PC-9 (cell line): ENCODE measurements around the gene IGF2BP2. TPM values are rescaled to one million over a fixed set of nuclear protein-coding genes. Genes with fewer than 3 reads are reported as not detected.

Source experiments
- BruUV-seq: library from RNA; stranded (reverse); fragments of 400-500 nt; replicated peaks from 2 replicates; lab custom pipeline; 2021; lab: Mats Ljungman, UMichigan
- CTCF ChIA-PET: fragments of 300-600 bp; sonication (Branson Sonifier 250); formaldehyde crosslinking; loops from one replicate; lab custom pipeline; 2022; ENCODE audit warnings: antibody characterized with exemption; lab: Charles Lee
- POLR2A ChIA-PET: fragments of 300-600 bp; sonication (Branson Sonifier 250); formaldehyde crosslinking; loops from one replicate; lab custom pipeline; 2022; ENCODE audit warnings: antibody characterized with exemption; ENCODE audit not compliant: unreplicated experiment; lab: Charles Lee
- DNase-seq, 2 experiments: peaks; one replicate each; pipeline versions ENCODE4 v3.0.0 to v3.0.0-alpha.2; 2015 to 2022; ENCODE audit warnings: mixed read lengths in 1 of 2
- H2AFZ ChIP-seq: fragments of 200-600 bp; sonication (generic); 2 replicates; pipeline ENCODE4 v1.8.1; 2017; ENCODE audit warnings: antibody characterized with exemption
- H3F3A ChIP-seq: fragments of 200-600 bp; sonication (generic); 2 replicates; pipeline ENCODE4 v1.8.1; 2017; ENCODE audit warnings: antibody characterized with exemption, mild to moderate bottlenecking, low read depth; ENCODE audit not compliant: insufficient read depth
- H3K27ac ChIP-seq: fragments of 200-600 bp; sonication (generic); 2 replicates; pipeline ENCODE4 v1.6.1; 2016; ENCODE audit warnings: mixed run types
- H3K27me3 ChIP-seq: fragments of 200-600 bp; sonication (generic); 2 replicates; pipeline ENCODE4 v1.6.1; 2016; ENCODE audit warnings: low read depth, mixed run types; ENCODE audit not compliant: insufficient read depth
- H3K36me3 ChIP-seq: fragments of 200-600 bp; sonication (generic); 2 replicates; pipeline ENCODE4 v1.6.1; 2016; ENCODE audit warnings: low read depth, mixed run types
- H3K4me1 ChIP-seq: fragments of 200-600 bp; sonication (generic); replicated peaks from 2 replicates; pipeline ENCODE4 v1.6.1; 2016; ENCODE audit warnings: mixed run types; ENCODE audit not compliant: insufficient read depth
- H3K4me2 ChIP-seq: fragments of 200-600 bp; sonication (generic); 2 replicates; pipeline ENCODE4 v1.6.1; 2017; ENCODE audit warnings: mixed run types
- H3K4me3 ChIP-seq: fragments of 200-600 bp; sonication (generic); 2 replicates; pipeline ENCODE4 v1.6.1; 2016; ENCODE audit warnings: mixed run types
- H3K79me2 ChIP-seq: fragments of 200-600 bp; sonication (generic); 2 replicates; pipeline ENCODE4 v1.6.1; 2017; ENCODE audit warnings: low read depth, mixed run types
- H3K9me2 ChIP-seq: fragments of 200-600 bp; sonication (generic); 2 replicates; pipeline ENCODE4 v1.8.1; 2017; ENCODE audit warnings: mild to moderate bottlenecking; ENCODE audit not compliant: insufficient read depth
- H3K9me3 ChIP-seq: fragments of 200-600 bp; sonication (generic); 2 replicates; pipeline ENCODE4 v1.8.1; 2016; ENCODE audit warnings: low read depth; ENCODE audit not compliant: insufficient read depth
- H4K20me1 ChIP-seq: fragments of 200-600 bp; sonication (generic); 2 replicates; pipeline ENCODE4 v1.8.1; 2017; ENCODE audit not compliant: insufficient read depth
- CTCF ChIP-seq: fragments of 200-600 bp; sonication (generic); conservative IDR thresholded peaks from 2 replicates; pipeline ENCODE4 v1.6.1; 2017; ENCODE audit warnings: mixed run types, antibody characterized with exemption, mild to moderate bottlenecking, moderate library complexity
- EZH2 ChIP-seq: fragments of 200-600 bp; sonication (generic); IDR thresholded peaks from 2 replicates; pipeline ENCODE4 v1.8.0; 2017; ENCODE audit warnings: antibody characterized with exemption, low read depth
- intact Hi-C: fragments of 100-400 bp; cut with micrococcal nuclease; formaldehyde crosslinking; loops from one replicate; pipeline ENCODE4 v1.10.0; 2022; ENCODE audit not compliant: unreplicated experiment
- total RNA-seq: library from RNA; stranded (reverse); gene quantifications from 2 replicates; pipeline ENCODE4 v1.2.3, GENCODE V29; 2021

IGF2BP2 gene
- total RNA-seq, 1 experiment from 2014 or later = 140 TPM

- no peaks in the 10 kb centered on the region for H3K9me3 ChIP-seq
- peaks cover 76% of the 10 kb centered on the region for H3F3A ChIP-seq
- no peaks in the 10 kb centered on the region for H3K36me3 ChIP-seq
- CTCF ChIA-PET = no interaction called here
- H3K27ac ChIP-seq = peak overlapping the region; percentile 58
- DNase-seq = peak in 1 of 2 experiments; percentile 22
- no peaks in the 10 kb centered on the region for H3K9me2 ChIP-seq
- H3K4me2 ChIP-seq = 0 out of 2 replicates have a peak overlapping the region, but pooled peaks have one; percentile 0
- H3K79me2 ChIP-seq = peaks cover 95% of the 10 kb centered on the region
- intact Hi-C loops = loop anchor here (5.0 kb wide), 5 partner anchors 35 to 510 kb away; no protein-coding TSS in a partner anchor
- POLR2A ChIA-PET = no interaction called here
- peaks cover 46% of the 10 kb centered on the region for H4K20me1 ChIP-seq
- no peak overlapping the region for H2AFZ ChIP-seq
- no peak overlapping the region for H3K4me3 ChIP-seq
- H3K4me1 ChIP-seq = peaks cover 65% of the 10 kb centered on the region
- BruUV-seq = no TSS peak
- H3K27me3 ChIP-seq = no peaks in the 10 kb centered on the region
- no peak for TF ChIP-seq EZH2
- no peak for TF ChIP-seq CTCF
These were observed 92.1 kb downstream of the IGF2BP2 start for GRCh38 chr3:185732782-185733181.

- Histone ChIP-seq H3K9me2 (no peaks in the 10 kb centered on the region), H2AFZ (no peak overlapping the region), H3K79me2 (peaks cover 95% of the 10 kb centered on the region), H4K20me1 (peaks cover 23% of the 10 kb centered on the region), H3K36me3 (0 out of 2 replicates have a peak, but pooled peaks cover 9% of the 10 kb centered on the region), H3K27me3 (no peaks in the 10 kb centered on the region), H3K9me3 (no peaks in the 10 kb centered on the region), H3K4me3 (no peak overlapping the region), H3K4me2 (no peak overlapping the region), H3K27ac (peak overlapping the region; percentile 89), H3F3A (peaks cover 74% of the 10 kb centered on the region), H3K4me1 (peaks cover 69% of the 10 kb centered on the region)
- DNase-seq = no peak
- intact Hi-C loops = loop anchor here (5.0 kb wide), 5 partner anchors 37 to 512 kb away; no protein-coding TSS in a partner anchor
- no TSS peak for BruUV-seq
- TF ChIP-seq CTCF (no peak), EZH2 (no peak)
- CTCF ChIA-PET = interaction anchor here (0.5 kb wide), 1 partner anchor 1856 kb away, joined by 3 read pairs; no protein-coding TSS in a partner anchor
- POLR2A ChIA-PET = no interaction called here
These were observed 94.3 kb downstream of the IGF2BP2 start for GRCh38 chr3:185730550-185730949.

- TSS peak; percentile 61 for BruUV-seq
- Histone ChIP-seq H3K9me2 (no peaks in the 10 kb centered on the region), H3F3A (peaks cover 67% of the 10 kb centered on the region), H3K4me3 (peak overlapping the region; percentile 16; the same call in 1 of the 2 replicates), H3K4me1 (peaks cover 69% of the 10 kb centered on the region), H4K20me1 (peaks cover 21% of the 10 kb centered on the region), H3K27ac (peak overlapping the region; percentile 89), H3K9me3 (no peaks in the 10 kb centered on the region), H3K4me2 (peak overlapping the region; percentile 55), H3K27me3 (no peaks in the 10 kb centered on the region), H3K36me3 (0 out of 2 replicates have a peak, but pooled peaks cover 9% of the 10 kb centered on the region), H3K79me2 (peaks cover 95% of the 10 kb centered on the region), H2AFZ (no peak overlapping the region)
- TF ChIP-seq EZH2 (no peak), CTCF (no peak)
- peak in 1 of 2 experiments; percentile 87 for DNase-seq
- ChIA-PET CTCF (interaction anchor here (0.8 kb wide), 1 partner anchor 214 kb away, joined by 5 read pairs; no protein-coding TSS in a partner anchor), POLR2A (interaction anchor here (0.6 kb wide), 2 partner anchors 468 to 1097 kb away, joined by 5 read pairs; no protein-coding TSS in a partner anchor)
- intact Hi-C loops = loop anchor here (5.0 kb wide), 5 partner anchors 38 to 513 kb away; no protein-coding TSS in a partner anchor
These were observed 95.3 kb downstream of the IGF2BP2 start for GRCh38 chr3:185729337-185730055.
